ENCODE data around the gene PTPRD.

DNA sequence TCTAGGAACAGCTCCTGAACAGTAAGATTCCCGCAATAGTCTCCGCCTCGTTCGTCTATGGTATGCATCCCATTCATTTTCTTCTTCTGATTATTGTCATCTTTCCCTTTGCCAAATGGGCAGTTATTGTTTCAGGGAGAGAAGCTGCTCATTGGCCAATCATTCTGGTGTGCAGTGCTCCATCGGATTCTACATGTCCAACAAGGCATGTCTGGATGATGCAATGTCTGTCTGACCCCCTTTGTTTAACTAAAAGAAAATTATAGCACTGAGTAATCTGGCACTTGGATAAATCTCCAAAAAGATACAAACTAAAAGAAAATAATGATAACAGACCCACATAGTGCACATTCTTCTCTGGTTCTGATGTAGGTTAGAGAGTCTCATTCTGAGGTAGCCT, 2297.6 kb downstream of the PTPRD start:
- TF ChIP-seq CTCF (conservative IDR thresholded peaks at IDR 0.05 in 1 of 2, IDR thresholded peaks at IDR 0.05 in 1 of 2; ENCODE audit: extremely low read depth in 1 of 2, insufficient read depth in 1 of 2, low read depth in 1 of 2, low read length in 2 of 2) (no peak), EZH2 (IDR thresholded peaks at IDR 0.05; ENCODE audit: borderline replicate concordance, low read length) (no peak)
